ENCODE data around the gene FARSA.

Gene FARSA

GRCh38 chr19:12884926-12885748 lies 48.4 kb downstream of the FARSA start:
- Histone ChIP-seq H3K27me3 (ENCODE audit: control insufficient read depth in 3 of 3, insufficient read depth in 3 of 3, low read depth in 1 of 3, low read length in 3 of 3) (peaks cover 11 to 78% (median 46%) of the 10 kb centered on the region in 3 experiments), H3K4me2 (ENCODE audit: insufficient read depth, low read length, poor library complexity, severe bottlenecking) (peak overlapping the region; percentile 89), H4K91ac (ENCODE audit: low read depth, low read length, poor library complexity) (no peak overlapping the region), H3K27ac (replicated peaks; ENCODE audit: low read length) (no peak overlapping the region), H2BK15ac (ENCODE audit: low read length) (peak overlapping the region; percentile 89), H3K14ac (ENCODE audit: low read length) (no peak overlapping the region), H3K4me3 (ENCODE audit: low read length in 2 of 2) (peak overlapping the region; percentile 15 to 72), H2AFZ (ENCODE audit: low read length) (peak overlapping the region; percentile 90), H3K79me1 (ENCODE audit: low read depth, low read length) (no peaks in the 10 kb centered on the region), H2BK120ac (ENCODE audit: low read depth, low read length) (no peak overlapping the region), H2AK5ac (ENCODE audit: low read depth, low read length) (peak overlapping the region; percentile 43), H3K23ac (ENCODE audit: low read depth, low read length, poor library complexity) (peak overlapping the region; percentile 100), H4K8ac (ENCODE audit: low read depth, low read length) (peak overlapping the region; percentile 82), H3K9ac (ENCODE audit: low read depth, low read length, poor library complexity) (no peak overlapping the region), H3K4me1 (ENCODE audit: control insufficient read depth in 2 of 2, insufficient read depth in 1 of 2, low read depth in 1 of 2, low read length in 2 of 2) (peaks cover 4 to 8% of the 10 kb centered on the region in 2 donors), H3K4ac (ENCODE audit: low read length) (no peak overlapping the region), H2BK5ac (ENCODE audit: low read length) (peak overlapping the region; percentile 10), H3K9me3 (replicated peaks in 1 of 2; ENCODE audit: control insufficient read depth in 2 of 2, insufficient read depth in 1 of 2, low read depth in 1 of 2, low read length in 2 of 2) (peaks cover 11 to 17% of the 10 kb centered on the region in 2 donors), H3K18ac (ENCODE audit: low read length) (peak overlapping the region; percentile 90), H3K36me3 (replicated peaks in 1 of 2; ENCODE audit: control insufficient read depth in 2 of 2, insufficient read depth in 2 of 2, low read length in 2 of 2) (no peaks in the 10 kb centered on the region), H2BK12ac (ENCODE audit: low read length) (peak overlapping the region; percentile 63)
- WGBS, 2 donors (ENCODE audit: extremely low coverage in 2 of 2, insufficient read length in 2 of 2, insufficient replicate concordance in 1 of 2) = no CpG with 5 or more reads among the region's 73 CpGs
- peak; percentile 42 for DNase-seq (ENCODE audit: low spot score)

- no peak overlapping the region for H3K4ac ChIP-seq (ENCODE audit: low read length)
- H3K4me2 ChIP-seq (ENCODE audit: insufficient read depth, low read length, poor library complexity, severe bottlenecking) = peak overlapping the region; percentile 89
- H2BK15ac ChIP-seq (ENCODE audit: low read length) = no peak overlapping the region
- DNase-seq (ENCODE audit: low spot score) = no peak
- WGBS, 2 donors (ENCODE audit: extremely low coverage in 2 of 2, insufficient read length in 2 of 2, insufficient replicate concordance in 1 of 2) = no CpG with 5 or more reads among the region's 12 CpGs
- H4K8ac ChIP-seq (ENCODE audit: low read depth, low read length) = no peak overlapping the region
- peak overlapping the region; percentile 10 for H2BK5ac ChIP-seq (ENCODE audit: low read length)
- no peak overlapping the region for H3K27ac ChIP-seq (replicated peaks; ENCODE audit: low read length)
- no peak overlapping the region for H4K91ac ChIP-seq (ENCODE audit: low read depth, low read length, poor library complexity)
- H3K14ac ChIP-seq (ENCODE audit: low read length) = no peak overlapping the region
- H3K36me3 ChIP-seq (replicated peaks in 1 of 2; ENCODE audit: control insufficient read depth in 2 of 2, insufficient read depth in 2 of 2, low read length in 2 of 2) = no peaks in the 10 kb centered on the region
- H2BK12ac ChIP-seq (ENCODE audit: low read length) = no peak overlapping the region
- H3K79me1 ChIP-seq (ENCODE audit: low read depth, low read length) = no peaks in the 10 kb centered on the region
- H3K27me3 ChIP-seq (ENCODE audit: control insufficient read depth in 3 of 3, insufficient read depth in 3 of 3, low read depth in 1 of 3, low read length in 3 of 3) = peaks cover 11 to 79% (median 46%) of the 10 kb centered on the region in 3 experiments
- peaks cover 3 to 8% of the 10 kb centered on the region in 2 donors for H3K4me1 ChIP-seq (ENCODE audit: control insufficient read depth in 2 of 2, insufficient read depth in 1 of 2, low read depth in 1 of 2, low read length in 2 of 2)
- H2AK5ac ChIP-seq (ENCODE audit: low read depth, low read length) = peak overlapping the region; percentile 11
- peaks cover 11 to 17% of the 10 kb centered on the region in 2 donors for H3K9me3 ChIP-seq (replicated peaks in 1 of 2; ENCODE audit: control insufficient read depth in 2 of 2, insufficient read depth in 1 of 2, low read depth in 1 of 2, low read length in 2 of 2)
- peak overlapping the region; percentile 100 for H3K23ac ChIP-seq (ENCODE audit: low read depth, low read length, poor library complexity)
- no peak overlapping the region for H3K9ac ChIP-seq (ENCODE audit: low read depth, low read length, poor library complexity)
- peak overlapping the region; percentile 90 for H2AFZ ChIP-seq (ENCODE audit: low read length)
- H3K4me3 ChIP-seq (ENCODE audit: low read length in 2 of 2) = peak overlapping the region in 1 of 2 donors; percentile 72
- H2BK120ac ChIP-seq (ENCODE audit: low read depth, low read length) = no peak overlapping the region
- peak overlapping the region; percentile 2 for H3K18ac ChIP-seq (ENCODE audit: low read length)
These were observed 48.9 kb downstream of the FARSA start for GRCh38 chr19:12884627-12884925.

GRCh38 chr19:12884202-12884601 lies 49.3 kb downstream of the FARSA start:
- H2AK5ac ChIP-seq (ENCODE audit: low read depth, low read length) = no peak overlapping the region
- no peak overlapping the region for H2AFZ ChIP-seq (ENCODE audit: low read length)
- WGBS, 2 donors (ENCODE audit: extremely low coverage in 2 of 2, insufficient read length in 2 of 2, insufficient replicate concordance in 1 of 2) = no CpG with 5 or more reads among the region's 3 CpGs
- DNase-seq (ENCODE audit: low spot score) = no peak
- no peaks in the 10 kb centered on the region for H3K36me3 ChIP-seq (replicated peaks in 1 of 2; ENCODE audit: control insufficient read depth in 2 of 2, insufficient read depth in 2 of 2, low read length in 2 of 2)
- H3K79me1 ChIP-seq (ENCODE audit: low read depth, low read length) = no peaks in the 10 kb centered on the region
- H2BK12ac ChIP-seq (ENCODE audit: low read length) = no peak overlapping the region
- peaks cover 11 to 17% of the 10 kb centered on the region in 2 donors for H3K9me3 ChIP-seq (replicated peaks in 1 of 2; ENCODE audit: control insufficient read depth in 2 of 2, insufficient read depth in 1 of 2, low read depth in 1 of 2, low read length in 2 of 2)
- H2BK5ac ChIP-seq (ENCODE audit: low read length) = no peak overlapping the region
- no peak overlapping the region for H3K4me2 ChIP-seq (ENCODE audit: insufficient read depth, low read length, poor library complexity, severe bottlenecking)
- H3K4ac ChIP-seq (ENCODE audit: low read length) = no peak overlapping the region
- no peak overlapping the region for H3K27ac ChIP-seq (replicated peaks; ENCODE audit: low read length)
- H2BK120ac ChIP-seq (ENCODE audit: low read depth, low read length) = no peak overlapping the region
- H4K91ac ChIP-seq (ENCODE audit: low read depth, low read length, poor library complexity) = no peak overlapping the region
- peaks cover 11 to 79% (median 46%) of the 10 kb centered on the region in 3 experiments for H3K27me3 ChIP-seq (ENCODE audit: control insufficient read depth in 3 of 3, insufficient read depth in 3 of 3, low read depth in 1 of 3, low read length in 3 of 3)
- no peak overlapping the region for H3K23ac ChIP-seq (ENCODE audit: low read depth, low read length, poor library complexity)
- no peak overlapping the region for H3K4me3 ChIP-seq (ENCODE audit: low read length in 2 of 2)
- no peak overlapping the region for H3K18ac ChIP-seq (ENCODE audit: low read length)
- H3K4me1 ChIP-seq (ENCODE audit: control insufficient read depth in 2 of 2, insufficient read depth in 1 of 2, low read depth in 1 of 2, low read length in 2 of 2) = peaks cover 3 to 8% of the 10 kb centered on the region in 2 donors
- no peak overlapping the region for H3K9ac ChIP-seq (ENCODE audit: low read depth, low read length, poor library complexity)
- H4K8ac ChIP-seq (ENCODE audit: low read depth, low read length) = no peak overlapping the region
- H3K14ac ChIP-seq (ENCODE audit: low read length) = no peak overlapping the region
- H2BK15ac ChIP-seq (ENCODE audit: low read length) = no peak overlapping the region

GRCh38 chr19:12882589-12882988 lies 50.9 kb downstream of the FARSA start:
- no peak for DNase-seq (ENCODE audit: low spot score)
- no peak overlapping the region for H3K4ac ChIP-seq (ENCODE audit: low read length)
- H3K4me2 ChIP-seq (ENCODE audit: insufficient read depth, low read length, poor library complexity, severe bottlenecking) = no peak overlapping the region
- peaks cover 11 to 64% (median 46%) of the 10 kb centered on the region in 3 experiments for H3K27me3 ChIP-seq (ENCODE audit: control insufficient read depth in 3 of 3, insufficient read depth in 3 of 3, low read depth in 1 of 3, low read length in 3 of 3)
- no peak overlapping the region for H3K9ac ChIP-seq (ENCODE audit: low read depth, low read length, poor library complexity)
- no peak overlapping the region for H2AK5ac ChIP-seq (ENCODE audit: low read depth, low read length)
- H3K79me1 ChIP-seq (ENCODE audit: low read depth, low read length) = no peaks in the 10 kb centered on the region
- H4K91ac ChIP-seq (ENCODE audit: low read depth, low read length, poor library complexity) = no peak overlapping the region
- peaks cover 3 to 8% of the 10 kb centered on the region in 2 donors for H3K4me1 ChIP-seq (ENCODE audit: control insufficient read depth in 2 of 2, insufficient read depth in 1 of 2, low read depth in 1 of 2, low read length in 2 of 2)
- no peak overlapping the region for H3K14ac ChIP-seq (ENCODE audit: low read length)
- H3K23ac ChIP-seq (ENCODE audit: low read depth, low read length, poor library complexity) = no peak overlapping the region
- no peak overlapping the region for H2BK5ac ChIP-seq (ENCODE audit: low read length)
- H3K9me3 ChIP-seq (replicated peaks in 1 of 2; ENCODE audit: control insufficient read depth in 2 of 2, insufficient read depth in 1 of 2, low read depth in 1 of 2, low read length in 2 of 2) = peaks cover 11 to 17% of the 10 kb centered on the region in 2 donors
- H4K8ac ChIP-seq (ENCODE audit: low read depth, low read length) = no peak overlapping the region
- no peaks in the 10 kb centered on the region for H3K36me3 ChIP-seq (replicated peaks in 1 of 2; ENCODE audit: control insufficient read depth in 2 of 2, insufficient read depth in 2 of 2, low read length in 2 of 2)
- no peak overlapping the region for H2BK120ac ChIP-seq (ENCODE audit: low read depth, low read length)
- H3K18ac ChIP-seq (ENCODE audit: low read length) = no peak overlapping the region
- H3K4me3 ChIP-seq (ENCODE audit: low read length in 2 of 2) = no peak overlapping the region
- no peak overlapping the region for H3K27ac ChIP-seq (replicated peaks; ENCODE audit: low read length)
- no CpG with 5 or more reads among the region's 3 CpGs for WGBS, 2 donors (ENCODE audit: extremely low coverage in 2 of 2, insufficient read length in 2 of 2, insufficient replicate concordance in 1 of 2)
- H2BK15ac ChIP-seq (ENCODE audit: low read length) = no peak overlapping the region
- H2AFZ ChIP-seq (ENCODE audit: low read length) = no peak overlapping the region
- H2BK12ac ChIP-seq (ENCODE audit: low read length) = no peak overlapping the region
